ENCODE results near the gene KRT2. TPM values are rescaled to one million over a fixed set of nuclear protein-coding genes. Genes with fewer than 3 reads are reported as not detected.

Gene KRT2
- total RNA-seq, 4 donors from 2014 or later, result not detected

DNA sequence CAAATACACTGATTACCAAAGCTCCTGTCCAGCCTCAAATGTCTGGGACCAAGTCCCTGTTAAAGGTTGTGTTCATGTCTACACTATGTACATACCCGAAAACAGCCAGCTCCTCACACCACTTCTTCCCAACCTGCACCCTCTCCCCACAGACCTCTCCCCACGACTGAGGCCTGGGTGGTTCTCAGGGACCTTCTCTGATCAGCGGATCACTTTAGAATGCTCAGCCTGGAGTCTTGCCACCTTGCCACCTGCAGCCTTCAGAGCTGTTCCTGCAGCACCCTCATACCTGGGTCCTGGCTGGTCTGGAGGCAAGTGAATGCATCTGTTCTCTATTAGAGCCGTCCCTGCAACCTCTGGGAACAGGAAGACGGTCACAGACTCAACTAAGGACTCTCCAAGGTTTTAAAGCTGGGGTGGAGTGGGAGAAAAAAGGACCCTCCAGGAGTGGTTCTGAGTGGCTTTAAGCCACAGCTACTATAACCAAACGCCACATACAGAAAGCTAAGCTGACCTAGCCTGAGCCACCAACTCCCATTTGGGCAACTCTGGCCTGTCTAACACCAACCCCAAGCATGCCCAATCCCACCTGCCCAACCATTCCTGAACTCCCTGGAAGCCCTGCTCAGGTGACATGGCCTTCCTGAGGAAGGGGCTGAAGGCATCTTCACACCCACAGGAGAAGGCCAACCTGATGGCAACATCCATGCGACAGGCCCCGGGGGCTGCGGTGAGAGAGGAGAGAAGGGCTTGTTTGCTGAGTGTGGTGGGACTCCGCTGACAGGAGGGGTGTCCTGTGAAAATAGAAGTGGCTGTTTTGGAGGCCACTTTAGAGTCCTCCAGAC lies 8.6 kb downstream of the KRT2 start:
- TF ChIP-seq POLR2A (IDR thresholded peaks at IDR 0.05; ENCODE audit: low read depth), result no peak
- DNase-seq (ENCODE audit: extremely low spot score), result peak; percentile 60
- Histone ChIP-seq H3K27ac (replicated peaks in 1 of 4) (no peak overlapping the region), H3K9me3 (no peaks in the 10 kb centered on the region), H3K36me3 (no peaks in the 10 kb centered on the region), H3K27me3 (peaks cover 0 to 15% (median 0%) of the 10 kb centered on the region in 4 donors), H3K4me3 (no peak overlapping the region), H3K4me1 (no peaks in the 10 kb centered on the region)
- intact Hi-C loops (cut with DNase I), result no loop called here
- WGBS, result 89% methylated on average over 10 of the region's 10 CpGs

- TF ChIP-seq EP300 (IDR thresholded peaks at IDR 0.05) (no peak), POLR2A (IDR thresholded peaks at IDR 0.05; ENCODE audit: low read depth) (no peak), POLR2AphosphoS5 (IDR thresholded peaks at IDR 0.05) (no peak)
- TF ChIP-seq, protein P1, sequence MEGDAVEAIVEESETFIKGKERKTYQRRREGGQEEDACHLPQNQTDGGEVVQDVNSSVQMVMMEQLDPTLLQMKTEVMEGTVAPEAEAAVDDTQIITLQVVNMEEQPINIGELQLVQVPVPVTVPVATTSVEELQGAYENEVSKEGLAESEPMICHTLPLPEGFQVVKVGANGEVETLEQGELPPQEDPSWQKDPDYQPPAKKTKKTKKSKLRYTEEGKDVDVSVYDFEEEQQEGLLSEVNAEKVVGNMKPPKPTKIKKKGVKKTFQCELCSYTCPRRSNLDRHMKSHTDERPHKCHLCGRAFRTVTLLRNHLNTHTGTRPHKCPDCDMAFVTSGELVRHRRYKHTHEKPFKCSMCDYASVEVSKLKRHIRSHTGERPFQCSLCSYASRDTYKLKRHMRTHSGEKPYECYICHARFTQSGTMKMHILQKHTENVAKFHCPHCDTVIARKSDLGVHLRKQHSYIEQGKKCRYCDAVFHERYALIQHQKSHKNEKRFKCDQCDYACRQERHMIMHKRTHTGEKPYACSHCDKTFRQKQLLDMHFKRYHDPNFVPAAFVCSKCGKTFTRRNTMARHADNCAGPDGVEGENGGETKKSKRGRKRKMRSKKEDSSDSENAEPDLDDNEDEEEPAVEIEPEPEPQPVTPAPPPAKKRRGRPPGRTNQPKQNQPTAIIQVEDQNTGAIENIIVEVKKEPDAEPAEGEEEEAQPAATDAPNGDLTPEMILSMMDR (IDR thresholded peaks at IDR 0.05), result no peak
- H3K27me3 ChIP-seq, result peaks cover 0 to 15% (median 0%) of the 10 kb centered on the region in 4 donors
- no peak overlapping the region for H3K4me3 ChIP-seq
- WGBS, result 82% methylated on average over 4 of the region's 4 CpGs
- no peak overlapping the region for H3K27ac ChIP-seq (replicated peaks in 1 of 4)
- H3K9me3 ChIP-seq, result no peaks in the 10 kb centered on the region
- H3K4me1 ChIP-seq, result no peaks in the 10 kb centered on the region
- no peaks in the 10 kb centered on the region for H3K36me3 ChIP-seq
- intact Hi-C loops (cut with DNase I), result no loop called here
- peak; percentile 74 for DNase-seq (ENCODE audit: extremely low spot score)
Measured at GRCh38 chr12:52641468-52641867, 10.5 kb downstream of the KRT2 start.

- peaks cover 0 to 19% (median 14%) of the 10 kb centered on the region in 4 donors for H3K4me1 ChIP-seq
- no peaks in the 10 kb centered on the region for H3K9me3 ChIP-seq
- TF ChIP-seq EP300 (IDR thresholded peaks at IDR 0.05), result no peak
- TF ChIP-seq, protein P1 (IDR thresholded peaks at IDR 0.05), result no peak
- TF ChIP-seq POLR2AphosphoS5 (IDR thresholded peaks at IDR 0.05), result no peak
- TF ChIP-seq POLR2A (IDR thresholded peaks at IDR 0.05; ENCODE audit: low read depth), result no peak
- intact Hi-C loops (cut with DNase I), result no loop called here
- 75% methylated on average over 4 of the region's 4 CpGs for WGBS
- no peaks in the 10 kb centered on the region for H3K36me3 ChIP-seq
- no peak overlapping the region for H3K27ac ChIP-seq (replicated peaks in 1 of 4)
- no peak overlapping the region for H3K4me3 ChIP-seq
- peak; percentile 89 for DNase-seq (ENCODE audit: extremely low spot score)
- H3K27me3 ChIP-seq, result peaks cover 0 to 12% (median 0%) of the 10 kb centered on the region in 4 donors
Measured at GRCh38 chr12:52637299-52637698, 14.7 kb downstream of the KRT2 start.

DNA sequence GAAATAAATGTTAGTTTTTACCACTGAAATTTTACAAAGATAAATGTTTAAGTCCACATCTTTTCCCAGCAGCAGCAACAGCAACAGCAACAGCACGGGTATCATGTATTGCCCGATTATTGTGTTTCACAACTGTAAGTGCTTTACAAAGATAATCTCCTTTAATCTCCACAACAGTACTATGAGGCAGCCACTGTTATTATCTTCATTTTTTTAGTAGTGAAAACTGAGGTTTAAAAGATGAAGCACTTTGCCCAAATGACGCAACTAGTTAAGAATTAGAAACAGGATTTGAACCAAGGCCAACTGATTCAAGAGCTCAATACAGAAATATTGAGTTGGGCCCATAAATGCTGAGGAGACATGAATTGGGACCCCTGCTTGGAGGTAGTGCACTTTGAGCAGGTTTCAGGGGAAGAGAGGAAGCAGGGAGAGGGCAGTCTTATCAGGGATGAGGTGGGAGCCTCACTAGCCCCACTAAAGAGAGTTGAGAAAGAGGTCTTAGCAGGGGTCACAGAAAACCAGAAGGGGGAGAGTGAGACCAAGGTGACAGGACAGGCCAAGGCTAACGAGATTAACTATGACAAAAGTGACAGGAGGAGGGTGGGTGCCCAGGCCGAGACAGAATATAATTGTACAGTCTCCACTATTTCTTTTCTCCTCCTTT lies 15.3 kb downstream of the KRT2 start:
- Histone ChIP-seq H3K36me3 (no peaks in the 10 kb centered on the region), H3K4me3 (no peak overlapping the region), H3K27ac (replicated peaks in 1 of 4) (no peak overlapping the region), H3K4me1 (peaks cover 0 to 19% (median 14%) of the 10 kb centered on the region in 4 donors), H3K9me3 (no peaks in the 10 kb centered on the region), H3K27me3 (peaks cover 0 to 6% (median 0%) of the 10 kb centered on the region in 4 donors)
- intact Hi-C loops (cut with DNase I), result no loop called here
- 82% methylated on average over 5 of the region's 5 CpGs for WGBS
- TF ChIP-seq, protein P1 (IDR thresholded peaks at IDR 0.05), result no peak
- no peak for TF ChIP-seq POLR2A (IDR thresholded peaks at IDR 0.05; ENCODE audit: low read depth)
- TF ChIP-seq EP300 (IDR thresholded peaks at IDR 0.05), result no peak
- no peak for TF ChIP-seq POLR2AphosphoS5 (IDR thresholded peaks at IDR 0.05)
- peak; percentile 50 for DNase-seq (ENCODE audit: extremely low spot score)

- H3K27ac ChIP-seq (replicated peaks in 1 of 4), result no peak overlapping the region
- intact Hi-C loops (cut with DNase I), result no loop called here
- DNase-seq (ENCODE audit: extremely low spot score), result no peak
- TF ChIP-seq, protein P1 (IDR thresholded peaks at IDR 0.05), result no peak
- TF ChIP-seq POLR2A (IDR thresholded peaks at IDR 0.05; ENCODE audit: low read depth), result no peak
- no peak for TF ChIP-seq POLR2AphosphoS5 (IDR thresholded peaks at IDR 0.05)
- TF ChIP-seq EP300 (IDR thresholded peaks at IDR 0.05), result no peak
- peaks cover 0 to 19% (median 14%) of the 10 kb centered on the region in 4 donors for H3K4me1 ChIP-seq
- H3K36me3 ChIP-seq, result no peaks in the 10 kb centered on the region
- WGBS, result 74% methylated on average over 6 of the region's 6 CpGs
- H3K9me3 ChIP-seq, result no peaks in the 10 kb centered on the region
- peaks cover 0 to 2% (median 0%) of the 10 kb centered on the region in 4 donors for H3K27me3 ChIP-seq
- no peak overlapping the region for H3K4me3 ChIP-seq
Measured at GRCh38 chr12:52636189-52636588, 15.8 kb downstream of the KRT2 start.

Data from esophagus muscularis mucosa (tissue), 4 donors.